GM06990 (cell line): ENCODE data around the gene GFOD1.

ENCODE experiments used
- DNase-seq: peaks from one replicate; pipeline ENCODE4 v3.0.0-alpha.2; 2011; ENCODE audit not compliant: insufficient read length; ENCODE audit errors: extremely low read depth
- H3K27me3 ChIP-seq: replicated peaks from 2 replicates; pipeline ENCODE4 v1.6.0; 2011; ENCODE audit warnings: low read length; ENCODE audit not compliant: control insufficient read depth, insufficient read depth
- H3K36me3 ChIP-seq: 2 replicates; pipeline ENCODE4 v1.5.1; 2011; ENCODE audit warnings: low read length; ENCODE audit not compliant: control insufficient read depth, insufficient read depth
- H3K4me3 ChIP-seq: replicated peaks from 2 replicates; pipeline ENCODE4 v1.5.1; 2011; ENCODE audit warnings: low read depth, mild to moderate bottlenecking, control low read depth, low read length
- TF ChIP-seq, protein P1 (sequence below): IDR thresholded peaks from 2 replicates; pipeline ENCODE4 v1.5.1; 2011; ENCODE audit warnings: low read length, control low read depth, mild to moderate bottlenecking, inconsistent platforms; ENCODE audit not compliant: insufficient read depth, poor library complexity, severe bottlenecking

Gene GFOD1

DNA sequence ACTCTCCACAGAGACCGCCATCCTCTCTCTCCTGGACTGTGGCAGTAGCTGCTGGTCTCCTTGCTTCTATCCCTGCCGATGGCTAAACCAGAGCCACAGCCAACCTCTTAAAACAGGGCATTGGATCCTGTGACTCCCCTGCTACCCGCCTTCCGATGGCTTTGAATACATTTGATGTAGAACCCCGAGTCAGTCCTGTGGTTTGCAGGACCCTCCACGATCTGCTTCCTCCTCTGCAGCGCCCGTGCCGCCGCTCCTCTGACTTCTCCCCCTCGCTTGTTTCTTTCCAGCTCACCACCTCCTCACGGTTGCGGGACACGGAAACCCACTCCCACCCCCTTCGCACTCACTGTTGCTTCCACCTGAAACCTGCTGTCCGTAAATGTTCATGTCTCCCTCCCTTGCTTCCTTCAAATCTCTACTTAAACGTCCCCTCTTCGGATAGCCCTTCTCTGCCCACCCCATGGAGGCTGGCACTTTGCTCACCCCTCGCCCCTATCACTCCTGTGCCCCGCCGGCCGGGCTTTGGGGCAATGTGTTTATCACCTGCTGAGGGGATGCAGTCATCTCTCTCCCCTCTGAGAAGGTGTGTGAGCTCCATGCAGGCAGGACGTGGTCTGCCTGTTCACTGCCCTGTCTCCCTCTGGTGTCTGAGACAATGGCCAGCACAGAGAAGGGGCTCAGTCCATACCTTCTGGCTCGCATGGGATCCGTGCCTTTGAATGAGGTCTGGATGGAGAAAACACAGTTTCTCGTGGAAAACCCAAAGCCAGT is 67.8 kb downstream of the GFOD1 start:
- TF ChIP-seq, protein P1, sequence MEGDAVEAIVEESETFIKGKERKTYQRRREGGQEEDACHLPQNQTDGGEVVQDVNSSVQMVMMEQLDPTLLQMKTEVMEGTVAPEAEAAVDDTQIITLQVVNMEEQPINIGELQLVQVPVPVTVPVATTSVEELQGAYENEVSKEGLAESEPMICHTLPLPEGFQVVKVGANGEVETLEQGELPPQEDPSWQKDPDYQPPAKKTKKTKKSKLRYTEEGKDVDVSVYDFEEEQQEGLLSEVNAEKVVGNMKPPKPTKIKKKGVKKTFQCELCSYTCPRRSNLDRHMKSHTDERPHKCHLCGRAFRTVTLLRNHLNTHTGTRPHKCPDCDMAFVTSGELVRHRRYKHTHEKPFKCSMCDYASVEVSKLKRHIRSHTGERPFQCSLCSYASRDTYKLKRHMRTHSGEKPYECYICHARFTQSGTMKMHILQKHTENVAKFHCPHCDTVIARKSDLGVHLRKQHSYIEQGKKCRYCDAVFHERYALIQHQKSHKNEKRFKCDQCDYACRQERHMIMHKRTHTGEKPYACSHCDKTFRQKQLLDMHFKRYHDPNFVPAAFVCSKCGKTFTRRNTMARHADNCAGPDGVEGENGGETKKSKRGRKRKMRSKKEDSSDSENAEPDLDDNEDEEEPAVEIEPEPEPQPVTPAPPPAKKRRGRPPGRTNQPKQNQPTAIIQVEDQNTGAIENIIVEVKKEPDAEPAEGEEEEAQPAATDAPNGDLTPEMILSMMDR: no peak
- H3K4me3 ChIP-seq: no peak overlapping the region
- H3K36me3 ChIP-seq: peaks cover 4% of the 10 kb centered on the region
- no peak for DNase-seq
- H3K27me3 ChIP-seq: no peaks in the 10 kb centered on the region

DNA sequence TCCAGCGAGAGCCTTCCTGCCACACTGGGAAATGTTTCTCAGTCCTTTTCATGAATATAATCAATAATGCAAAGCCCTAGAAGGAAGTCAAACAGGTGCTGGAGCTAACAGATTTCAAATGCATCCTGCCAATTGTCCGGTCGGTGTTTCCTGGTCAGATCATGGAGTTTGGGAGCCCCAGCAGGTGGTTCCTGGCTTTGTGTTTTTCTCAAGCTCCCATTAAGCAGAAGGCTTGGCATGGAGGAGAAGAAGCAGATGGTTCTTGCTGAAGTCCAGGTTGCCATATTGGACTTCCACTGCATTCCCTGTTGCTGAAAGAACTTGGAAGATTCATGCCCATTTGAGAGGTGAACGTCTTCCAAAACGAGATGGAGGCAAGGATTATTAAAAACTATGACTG is 68.6 kb downstream of the GFOD1 start:
- DNase-seq: no peak
- H3K27me3 ChIP-seq: no peaks in the 10 kb centered on the region
- TF ChIP-seq, protein P1: no peak
- no peak overlapping the region for H3K4me3 ChIP-seq
- peaks cover 4% of the 10 kb centered on the region for H3K36me3 ChIP-seq

- Histone ChIP-seq H3K4me3 (no peak overlapping the region), H3K27me3 (no peaks in the 10 kb centered on the region), H3K36me3 (peaks cover 4% of the 10 kb centered on the region)
- DNase-seq: no peak
- TF ChIP-seq, protein P1: no peak
These were observed 69.4 kb downstream of the GFOD1 start for GRCh38 chr6:13417954-13418353.

- no peak for DNase-seq
- Histone ChIP-seq H3K4me3 (no peak overlapping the region), H3K36me3 (peaks cover 4% of the 10 kb centered on the region), H3K27me3 (no peaks in the 10 kb centered on the region)
- TF ChIP-seq, protein P1: no peak
These were observed 70.0 kb downstream of the GFOD1 start for GRCh38 chr6:13417431-13417830.

- Histone ChIP-seq H3K36me3 (peaks cover 4% of the 10 kb centered on the region), H3K27me3 (no peaks in the 10 kb centered on the region), H3K4me3 (no peak overlapping the region)
- TF ChIP-seq, protein P1: no peak
- DNase-seq: no peak
These were observed 72.1 kb downstream of the GFOD1 start for GRCh38 chr6:13415283-13415682.

GRCh38 chr6:13413900-13414555 is 73.4 kb downstream of the GFOD1 start:
- Histone ChIP-seq H3K27me3 (no peaks in the 10 kb centered on the region), H3K36me3 (peaks cover 4% of the 10 kb centered on the region), H3K4me3 (no peak overlapping the region)
- DNase-seq: peak; percentile 24
- TF ChIP-seq, protein P1: no peak
